ENCODE results near the gene PFKFB1. TPM values are rescaled to one million over a fixed set of nuclear protein-coding genes. Genes with fewer than 3 reads are reported as not detected.

Gene PFKFB1
- total RNA-seq, 1 donor from 2014 or later = 0.17 TPM

DNA sequence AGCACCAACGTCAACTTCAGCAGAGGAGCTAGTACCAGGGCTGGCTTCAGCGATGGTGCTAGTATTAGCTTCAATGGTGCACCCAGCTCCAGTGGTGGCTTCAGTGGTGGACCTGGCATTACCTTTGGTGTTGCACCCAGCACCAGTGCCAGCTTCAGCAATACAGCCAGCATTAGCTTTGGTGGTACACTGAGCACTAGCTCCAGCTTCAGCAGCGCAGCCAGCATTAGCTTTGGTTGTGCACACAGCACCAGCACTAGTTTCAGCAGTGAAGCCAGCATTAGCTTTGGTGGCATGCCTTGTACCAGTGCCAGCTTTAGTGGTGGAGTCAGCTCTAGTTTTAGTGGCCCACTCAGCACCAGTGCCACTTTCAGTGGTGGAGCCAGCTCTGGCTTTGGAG lies 65.1 kb downstream of the PFKFB1 start:
- no peaks in the 10 kb centered on the region for H3K4me1 Mint-ChIP-seq
- H3K27me3 Mint-ChIP-seq (ENCODE audit: insufficient read depth, low read depth) = peaks cover 2% of the 10 kb centered on the region
- H3K4me3 ChIP-seq = no peak overlapping the region
- no peak overlapping the region for H2AFZ ChIP-seq (replicated peaks)
- H3K9ac ChIP-seq = no peak overlapping the region
- TF ChIP-seq CTCF (IDR thresholded peaks at IDR 0.05) (no peak), EZH2 (IDR thresholded peaks at IDR 0.05) (no peak), EZH2phosphoT487 (IDR thresholded peaks at IDR 0.05) (no peak)
- H4K20me1 ChIP-seq (ENCODE audit: low read depth) = peaks cover 3% of the 10 kb centered on the region
- no peak for DNase-seq (ENCODE audit: low spot score)
- H3K27ac ChIP-seq = no peak overlapping the region
- no peaks in the 10 kb centered on the region for H3K9me3 ChIP-seq (ENCODE audit: low read depth)
- no peak overlapping the region for H3K4me2 ChIP-seq
- no peak overlapping the region for H3K27ac Mint-ChIP-seq
- H3K36me3 ChIP-seq = peaks cover 2% of the 10 kb centered on the region
- no peaks in the 10 kb centered on the region for H3K27me3 ChIP-seq
- H3K36me3 Mint-ChIP-seq = peaks cover 15% of the 10 kb centered on the region
- no peaks in the 10 kb centered on the region for H3F3A ChIP-seq (ENCODE audit: low read depth)
- no peaks in the 10 kb centered on the region for H3K4me1 ChIP-seq
- peaks cover 3% of the 10 kb centered on the region for H3K9me3 Mint-ChIP-seq
- no peak overlapping the region for H3K4me3 Mint-ChIP-seq
- peaks cover 4% of the 10 kb centered on the region for H3K79me2 ChIP-seq (ENCODE audit: low read depth)

DNA sequence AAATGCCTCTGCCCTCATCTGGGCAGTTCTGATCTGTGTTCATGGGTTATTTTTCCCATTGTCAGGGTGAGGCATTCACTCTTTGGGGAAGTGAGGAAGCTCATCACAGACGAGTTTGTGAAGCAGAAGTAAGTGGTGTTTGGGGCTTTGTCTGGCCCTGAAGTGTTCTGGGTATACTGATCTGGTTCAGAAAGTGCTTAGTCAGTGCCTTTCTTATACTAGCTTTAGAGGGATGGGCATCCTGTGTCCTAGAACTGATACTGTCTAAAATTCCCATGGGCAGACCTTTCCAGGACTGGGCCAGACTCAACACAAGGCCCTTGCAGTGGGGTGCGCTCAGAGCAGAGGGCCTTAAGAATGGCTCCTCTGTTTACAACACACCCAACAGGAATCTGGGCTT lies 67.0 kb downstream of the PFKFB1 start:
- no peaks in the 10 kb centered on the region for H3K9me3 ChIP-seq (ENCODE audit: low read depth)
- Mint-ChIP-seq H3K4me1 (no peaks in the 10 kb centered on the region), H3K9me3 (peaks cover 5% of the 10 kb centered on the region), H3K36me3 (peaks cover 15% of the 10 kb centered on the region), H3K4me3 (no peak overlapping the region), H3K27ac (no peak overlapping the region), H3K27me3 (ENCODE audit: insufficient read depth, low read depth) (peaks cover 5% of the 10 kb centered on the region)
- H3K9ac ChIP-seq = no peak overlapping the region
- peaks cover 4% of the 10 kb centered on the region for H3K36me3 ChIP-seq
- H2AFZ ChIP-seq (replicated peaks) = no peak overlapping the region
- H3F3A ChIP-seq (ENCODE audit: low read depth) = no peaks in the 10 kb centered on the region
- H3K4me3 ChIP-seq = no peak overlapping the region
- no peak overlapping the region for H3K4me2 ChIP-seq
- peaks cover 23% of the 10 kb centered on the region for H3K79me2 ChIP-seq (ENCODE audit: low read depth)
- H4K20me1 ChIP-seq (ENCODE audit: low read depth) = peaks cover 21% of the 10 kb centered on the region
- DNase-seq (ENCODE audit: low spot score) = no peak
- H3K27ac ChIP-seq = no peak overlapping the region
- H3K4me1 ChIP-seq = no peaks in the 10 kb centered on the region
- H3K27me3 ChIP-seq = no peaks in the 10 kb centered on the region
- TF ChIP-seq CTCF (IDR thresholded peaks at IDR 0.05) (no peak), EZH2 (IDR thresholded peaks at IDR 0.05) (no peak), EZH2phosphoT487 (IDR thresholded peaks at IDR 0.05) (no peak)

DNA sequence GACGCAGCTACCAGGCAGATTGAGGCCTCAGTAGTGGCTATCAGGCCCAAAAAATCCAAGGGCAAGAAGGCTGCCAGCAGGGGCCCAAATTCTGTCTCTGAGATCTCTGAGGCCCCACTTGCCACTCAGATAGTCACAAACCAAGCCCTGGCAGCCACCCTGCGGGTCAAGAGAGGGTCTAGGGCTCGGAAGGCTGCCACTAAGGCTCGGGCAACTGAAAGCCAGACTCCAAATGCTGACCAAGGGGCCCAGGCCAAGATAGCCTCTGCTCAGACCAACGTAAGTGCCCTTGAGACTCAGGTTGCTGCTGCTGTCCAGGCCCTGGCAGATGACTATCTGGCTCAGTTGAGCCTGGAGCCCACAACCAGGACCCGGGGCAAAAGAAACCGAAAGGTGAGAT lies 70.6 kb downstream of the PFKFB1 start:
- Mint-ChIP-seq H3K27ac (no peak overlapping the region), H3K4me1 (no peaks in the 10 kb centered on the region), H3K9me3 (peaks cover 3% of the 10 kb centered on the region), H3K4me3 (no peak overlapping the region), H3K27me3 (ENCODE audit: insufficient read depth, low read depth) (peaks cover 6% of the 10 kb centered on the region), H3K36me3 (peaks cover 14% of the 10 kb centered on the region)
- Histone ChIP-seq H3K27ac (no peak overlapping the region), H3K79me2 (ENCODE audit: low read depth) (peaks cover 32% of the 10 kb centered on the region), H3K36me3 (peaks cover 4% of the 10 kb centered on the region), H2AFZ (replicated peaks) (no peak overlapping the region), H3F3A (ENCODE audit: low read depth) (peaks cover 4% of the 10 kb centered on the region), H3K9me3 (ENCODE audit: low read depth) (peaks cover 6% of the 10 kb centered on the region), H3K27me3 (no peaks in the 10 kb centered on the region), H3K4me2 (no peak overlapping the region), H3K4me1 (no peaks in the 10 kb centered on the region), H3K9ac (no peak overlapping the region), H3K4me3 (no peak overlapping the region), H4K20me1 (ENCODE audit: low read depth) (peaks cover 21% of the 10 kb centered on the region)
- no peak for DNase-seq (ENCODE audit: low spot score)
- TF ChIP-seq EZH2phosphoT487 (IDR thresholded peaks at IDR 0.05) = no peak
- no peak for TF ChIP-seq EZH2 (IDR thresholded peaks at IDR 0.05)
- no peak for TF ChIP-seq CTCF (IDR thresholded peaks at IDR 0.05)
